ENCODE measurements around the gene SLC11A2. TPM values are rescaled to one million over a fixed set of nuclear protein-coding genes. Genes with fewer than 3 reads are reported as not detected.
A peak's percentile ranks its signal among the peaks of the same experiment; 100 is the strongest.

The SLC11A2 gene
- 100 to 1,000 TPM in 1 of 3 donors, 10 to 100 TPM in 2; 52.2 to 103 (median 91.0) TPM for total RNA-seq

DNA sequence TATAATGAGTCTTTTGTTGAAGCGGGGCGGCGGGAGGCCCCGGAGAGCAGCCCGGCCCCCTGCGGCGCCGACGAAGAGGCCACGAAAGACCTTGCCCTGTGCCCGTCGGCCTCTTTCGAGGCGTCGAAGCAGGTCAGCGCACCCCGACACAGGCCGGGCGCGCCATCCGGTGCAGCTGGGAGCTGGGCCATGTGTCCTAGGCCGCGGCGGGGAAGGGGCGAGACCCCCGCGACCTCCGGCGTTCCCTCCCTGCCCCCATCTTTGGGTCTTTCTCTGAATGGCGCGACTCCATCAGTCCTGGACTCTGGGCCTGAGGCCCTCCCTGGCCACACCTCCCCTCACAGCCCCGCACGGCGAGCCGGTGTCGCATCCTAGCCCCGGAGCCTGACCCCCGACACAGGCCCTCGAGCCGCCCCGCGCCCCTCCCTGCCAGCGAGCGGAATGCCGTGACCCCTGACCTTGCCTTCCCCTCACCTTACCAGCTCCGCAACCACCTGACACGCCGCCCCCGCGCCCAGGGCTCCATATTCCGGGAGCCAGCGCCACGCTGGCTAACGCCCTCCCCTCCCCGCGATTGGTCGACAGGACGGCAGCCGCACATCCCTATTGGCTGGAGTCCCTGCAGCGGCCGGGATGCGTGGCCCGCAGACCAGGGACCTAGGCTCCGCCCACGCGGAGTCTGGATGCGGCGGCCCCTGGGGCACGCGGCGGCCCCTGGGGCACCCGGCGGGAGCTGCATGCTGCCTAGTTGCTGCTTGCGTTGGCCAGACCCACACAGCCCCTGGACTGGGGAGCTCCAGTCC, at the start of gene SLC11A2:
Gene SLC11A2 (minus strand): TSS at position 549 of the 803 bp plus-strand sequence. CDS start 15,656 bp downstream, outside the sequence.
- peak within 1 kb of the TSS; percentile 98 to 99 for H3K27ac ChIP-seq
- H3K4me1 ChIP-seq: peaks cover 0 to 8% of the 10 kb centered on the region in 2 donors
- H3K9me3 ChIP-seq: no peaks in the 10 kb centered on the region
- peak; percentile 72 for TF ChIP-seq POLR2A (IDR thresholded peaks at IDR 0.05)
- peak; percentile 65 to 89 (median 68) for TF ChIP-seq POLR2AphosphoS5 (IDR thresholded peaks at IDR 0.05)
- TF ChIP-seq, protein P1, sequence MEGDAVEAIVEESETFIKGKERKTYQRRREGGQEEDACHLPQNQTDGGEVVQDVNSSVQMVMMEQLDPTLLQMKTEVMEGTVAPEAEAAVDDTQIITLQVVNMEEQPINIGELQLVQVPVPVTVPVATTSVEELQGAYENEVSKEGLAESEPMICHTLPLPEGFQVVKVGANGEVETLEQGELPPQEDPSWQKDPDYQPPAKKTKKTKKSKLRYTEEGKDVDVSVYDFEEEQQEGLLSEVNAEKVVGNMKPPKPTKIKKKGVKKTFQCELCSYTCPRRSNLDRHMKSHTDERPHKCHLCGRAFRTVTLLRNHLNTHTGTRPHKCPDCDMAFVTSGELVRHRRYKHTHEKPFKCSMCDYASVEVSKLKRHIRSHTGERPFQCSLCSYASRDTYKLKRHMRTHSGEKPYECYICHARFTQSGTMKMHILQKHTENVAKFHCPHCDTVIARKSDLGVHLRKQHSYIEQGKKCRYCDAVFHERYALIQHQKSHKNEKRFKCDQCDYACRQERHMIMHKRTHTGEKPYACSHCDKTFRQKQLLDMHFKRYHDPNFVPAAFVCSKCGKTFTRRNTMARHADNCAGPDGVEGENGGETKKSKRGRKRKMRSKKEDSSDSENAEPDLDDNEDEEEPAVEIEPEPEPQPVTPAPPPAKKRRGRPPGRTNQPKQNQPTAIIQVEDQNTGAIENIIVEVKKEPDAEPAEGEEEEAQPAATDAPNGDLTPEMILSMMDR (IDR thresholded peaks at IDR 0.05): peak in 1 of 3 donors; percentile 24
- no peaks in the 10 kb centered on the region for H3K36me3 ChIP-seq
- no peaks in the 10 kb centered on the region for H3K27me3 ChIP-seq
- intact Hi-C loops (cut with DNase I; ENCODE audit: low total_unique reads): no loop called here
- peak; percentile 94 to 96 for DNase-seq (ENCODE audit: low spot score in 2 of 2)
- peak within 1 kb of the TSS; percentile 73 to 85 (median 80) for H3K4me3 ChIP-seq

DNA sequence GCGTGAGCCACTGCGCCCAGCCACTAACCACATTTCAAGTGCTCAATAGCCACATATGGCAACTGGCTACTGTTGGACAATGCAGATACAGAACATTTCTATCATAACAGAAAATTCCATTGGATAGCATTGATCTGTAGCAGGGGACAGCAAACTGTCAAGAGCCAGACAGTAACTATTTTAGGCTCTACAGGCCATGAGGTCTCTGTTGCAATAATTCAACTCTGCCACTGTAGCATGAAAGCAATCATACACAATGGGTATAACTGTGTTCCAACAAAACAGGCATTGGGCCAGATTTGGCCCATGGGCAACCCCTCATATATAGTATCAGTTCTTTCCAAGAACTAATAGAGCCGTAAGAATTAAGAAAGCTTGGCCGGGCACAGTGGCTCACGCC, 49.2 kb upstream of the SLC11A2 start:
- no peak for DNase-seq (ENCODE audit: low spot score in 2 of 2)
- H3K36me3 ChIP-seq: no peaks in the 10 kb centered on the region
- H3K27me3 ChIP-seq: no peaks in the 10 kb centered on the region
- TF ChIP-seq POLR2A (IDR thresholded peaks at IDR 0.05) (no peak), POLR2AphosphoS5 (IDR thresholded peaks at IDR 0.05) (no peak)
- TF ChIP-seq, protein P1 (IDR thresholded peaks at IDR 0.05): no peak
- H3K4me1 ChIP-seq: no peaks in the 10 kb centered on the region
- no peak overlapping the region for H3K27ac ChIP-seq
- intact Hi-C loops (cut with DNase I; ENCODE audit: low total_unique reads): no loop called here
- no peak overlapping the region for H3K4me3 ChIP-seq
- no peaks in the 10 kb centered on the region for H3K9me3 ChIP-seq

- H3K27ac ChIP-seq: no peak overlapping the region
- no peaks in the 10 kb centered on the region for H3K4me1 ChIP-seq
- H3K36me3 ChIP-seq: no peaks in the 10 kb centered on the region
- intact Hi-C loops (cut with DNase I; ENCODE audit: low total_unique reads): no loop called here
- H3K4me3 ChIP-seq: no peak overlapping the region
- no peaks in the 10 kb centered on the region for H3K27me3 ChIP-seq
- H3K9me3 ChIP-seq: no peaks in the 10 kb centered on the region
- no peak for DNase-seq (ENCODE audit: low spot score in 2 of 2)
- TF ChIP-seq POLR2A (IDR thresholded peaks at IDR 0.05) (no peak), POLR2AphosphoS5 (IDR thresholded peaks at IDR 0.05) (no peak)
- TF ChIP-seq, protein P1 (IDR thresholded peaks at IDR 0.05): no peak
Observed at GRCh38 chr12:51071663-51072062, 45.5 kb upstream of the SLC11A2 start.

DNA sequence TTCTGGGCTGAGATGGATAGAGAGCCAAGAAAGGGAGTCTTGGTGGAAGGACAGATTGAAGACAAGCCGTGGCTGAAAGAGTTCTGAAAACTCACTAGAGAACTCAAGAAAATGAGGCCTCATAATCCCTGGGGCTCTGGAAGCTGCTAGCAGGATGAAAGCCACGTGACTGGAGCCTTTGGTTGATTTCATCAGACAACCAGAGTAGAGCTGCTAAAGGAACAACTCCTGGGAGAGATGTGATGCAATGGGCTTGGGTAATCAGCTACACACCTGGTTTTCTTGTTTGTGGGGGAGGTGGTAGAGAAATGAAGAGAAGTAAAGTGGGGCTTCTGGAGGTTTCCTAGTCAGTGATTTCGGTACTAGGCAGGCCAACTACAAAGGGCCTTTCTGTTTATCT, 43.8 kb upstream of the SLC11A2 start:
- no peak for TF ChIP-seq POLR2AphosphoS5 (IDR thresholded peaks at IDR 0.05)
- TF ChIP-seq, protein P1 (IDR thresholded peaks at IDR 0.05): no peak
- no peak for TF ChIP-seq POLR2A (IDR thresholded peaks at IDR 0.05)
- intact Hi-C loops (cut with DNase I; ENCODE audit: low total_unique reads): no loop called here
- peak overlapping the region in 1 of 2 donors; percentile 15 for H3K27ac ChIP-seq

GRCh38 chr12:51067771-51068170, 41.6 kb upstream of the SLC11A2 start:
- Histone ChIP-seq H3K27ac (no peak overlapping the region), H3K4me3 (no peak overlapping the region), H3K27me3 (no peaks in the 10 kb centered on the region), H3K9me3 (no peaks in the 10 kb centered on the region), H3K4me1 (no peaks in the 10 kb centered on the region), H3K36me3 (peaks cover 4% of the 10 kb centered on the region)
- TF ChIP-seq, protein P1 (IDR thresholded peaks at IDR 0.05): no peak
- intact Hi-C loops (cut with DNase I; ENCODE audit: low total_unique reads): no loop called here
- DNase-seq (ENCODE audit: low spot score in 2 of 2): no peak

More for the DNA sequence above, 43.8 kb upstream of the SLC11A2 start:
- Histone ChIP-seq H3K36me3 (no peaks in the 10 kb centered on the region), H3K27me3 (no peaks in the 10 kb centered on the region), H3K4me1 (no peaks in the 10 kb centered on the region), H3K4me3 (no peak overlapping the region), H3K9me3 (no peaks in the 10 kb centered on the region)
- no peak for DNase-seq (ENCODE audit: low spot score in 2 of 2)

Data from breast epithelium (tissue), 4 donors.